ENCODE data around the gene RGS14. TPM values are rescaled to one million over a fixed set of nuclear protein-coding genes. Genes with fewer than 3 reads are reported as not detected.

The RGS14 gene
- total and polyA plus RNA-seq, 4 donors = 9.3 to 32.8 (median 23.1) TPM

DNA sequence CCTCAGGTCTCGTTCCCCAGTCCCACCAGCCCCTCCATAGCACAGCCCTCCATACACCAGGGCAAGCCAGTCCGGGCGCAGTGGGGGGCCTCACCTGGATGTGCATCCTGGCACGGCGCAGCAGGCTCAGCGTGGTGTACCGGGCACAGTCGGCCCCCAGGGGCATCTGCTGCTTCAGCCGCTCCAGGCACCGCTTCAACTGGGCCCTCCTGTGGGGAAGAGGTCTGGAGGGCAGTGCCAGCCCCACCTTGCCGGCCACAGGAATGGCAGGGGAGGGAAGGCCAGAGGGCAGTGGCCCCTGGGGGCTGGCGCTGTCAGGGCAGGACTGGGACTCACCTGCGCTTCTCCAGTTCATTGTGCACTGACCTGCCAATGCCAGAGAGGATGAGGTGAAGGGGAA, 47.4 kb upstream of the RGS14 start:
- ATAC-seq (ENCODE audit: insufficient read depth, low FRiP score) (no peak), DNase-seq (no peak)
- Histone ChIP-seq H3K9me3 (ENCODE audit: control insufficient read depth in 4 of 4, insufficient read depth in 3 of 4, low read length in 3 of 4) (no peaks in the 10 kb centered on the region), H3K27me3 (ENCODE audit: control insufficient read depth in 3 of 3, insufficient read depth in 3 of 3, low read length in 2 of 3) (no peaks in the 10 kb centered on the region), H3K4me1 (ENCODE audit: control insufficient read depth in 5 of 5, insufficient read depth in 5 of 5, low read length in 5 of 5) (peaks cover 0 to 34% (median 12%) of the 10 kb centered on the region in 5 donors), H3K9ac (ENCODE audit: insufficient read depth in 1 of 2, low read length in 2 of 2) (no peak overlapping the region), H3K36me3 (ENCODE audit: control insufficient read depth in 4 of 4, insufficient read depth in 4 of 4, low read length in 4 of 4) (peaks cover 0 to 15% (median 10%) of the 10 kb centered on the region in 4 donors), H3K4me3 (no peak overlapping the region), H3K27ac (ENCODE audit: low read depth in 1 of 2, low read length in 1 of 2) (no peak overlapping the region)
- TF ChIP-seq CTCF (IDR thresholded peaks at IDR 0.05; ENCODE audit: control extremely low read depth, extremely low read depth) = no peak
- WGBS, 2 donors = 92% methylated on average over 13 of the region's 13 CpGs

GRCh38 chr5:177310757-177311391, 46.9 kb upstream of the RGS14 start:
- Histone ChIP-seq H3K9ac (ENCODE audit: insufficient read depth in 1 of 2, low read length in 2 of 2) (no peak overlapping the region), H3K36me3 (ENCODE audit: control insufficient read depth in 4 of 4, insufficient read depth in 4 of 4, low read length in 4 of 4) (peaks cover 0 to 13% (median 5%) of the 10 kb centered on the region in 4 donors), H3K27ac (ENCODE audit: low read depth in 1 of 2, low read length in 1 of 2) (no peak overlapping the region), H3K4me1 (ENCODE audit: control insufficient read depth in 5 of 5, insufficient read depth in 5 of 5, low read length in 5 of 5) (peaks cover 0 to 34% (median 12%) of the 10 kb centered on the region in 5 donors), H3K9me3 (ENCODE audit: control insufficient read depth in 4 of 4, insufficient read depth in 3 of 4, low read length in 3 of 4) (no peaks in the 10 kb centered on the region), H3K27me3 (ENCODE audit: control insufficient read depth in 3 of 3, insufficient read depth in 3 of 3, low read length in 2 of 3) (no peaks in the 10 kb centered on the region), H3K4me3 (no peak overlapping the region)
- ATAC-seq (ENCODE audit: insufficient read depth, low FRiP score) (no peak), DNase-seq (peak; percentile 40 to 56 (median 42))
- TF ChIP-seq CTCF (IDR thresholded peaks at IDR 0.05; ENCODE audit: control extremely low read depth, extremely low read depth) = no peak
- 14 to 16% methylated on average over 13 to 18 of the region's 20 CpGs for WGBS, 2 donors

DNA sequence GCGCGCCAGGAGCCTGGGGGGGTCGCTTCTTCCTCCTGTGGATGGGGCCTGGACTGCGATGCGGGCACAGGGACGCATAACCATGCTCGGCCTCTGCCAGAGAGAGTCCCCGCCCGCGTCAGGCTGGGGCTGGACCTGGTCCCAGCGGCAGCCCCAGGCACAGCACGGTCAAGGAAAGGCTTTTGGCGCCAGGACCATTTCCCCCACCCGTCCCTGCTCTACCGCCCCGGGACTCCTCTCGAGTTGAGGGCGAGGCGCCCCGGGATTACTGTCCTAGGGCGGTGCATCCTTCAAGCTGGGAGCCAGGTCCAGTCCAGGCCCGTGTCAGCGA, 46.4 kb upstream of the RGS14 start:
- H3K27ac ChIP-seq (ENCODE audit: low read depth in 1 of 2, low read length in 1 of 2) = no peak overlapping the region
- ATAC-seq (ENCODE audit: insufficient read depth, low FRiP score) = no peak
- TF ChIP-seq CTCF (IDR thresholded peaks at IDR 0.05; ENCODE audit: control extremely low read depth, extremely low read depth) = no peak
- no peak overlapping the region for H3K4me3 ChIP-seq
- peaks cover 0 to 11% (median 4%) of the 10 kb centered on the region in 4 donors for H3K36me3 ChIP-seq (ENCODE audit: control insufficient read depth in 4 of 4, insufficient read depth in 4 of 4, low read length in 4 of 4)
- no peak overlapping the region for H3K9ac ChIP-seq (ENCODE audit: insufficient read depth in 1 of 2, low read length in 2 of 2)
- 1 to 2% methylated on average over 23 of the region's 23 CpGs for WGBS, 2 donors
- H3K9me3 ChIP-seq (ENCODE audit: control insufficient read depth in 4 of 4, insufficient read depth in 3 of 4, low read length in 3 of 4) = no peaks in the 10 kb centered on the region
- H3K27me3 ChIP-seq (ENCODE audit: control insufficient read depth in 3 of 3, insufficient read depth in 3 of 3, low read length in 2 of 3) = no peaks in the 10 kb centered on the region
- peaks cover 0 to 34% (median 12%) of the 10 kb centered on the region in 5 donors for H3K4me1 ChIP-seq (ENCODE audit: control insufficient read depth in 5 of 5, insufficient read depth in 5 of 5, low read length in 5 of 5)
- DNase-seq = no peak

Data from lung (tissue), 12 donors.